GM19025 (cell line): Measurements from ENCODE around the gene MICOS13.

Experiments
- ATAC-seq: cut with Tn5 transposase; IDR thresholded peaks from one replicate; pipeline ENCODE4 v1.9.1; 2021; ENCODE audit warnings: mild to moderate bottlenecking, low read depth, moderate library complexity; ENCODE audit not compliant: unreplicated experiment

MICOS13 gene

DNA sequence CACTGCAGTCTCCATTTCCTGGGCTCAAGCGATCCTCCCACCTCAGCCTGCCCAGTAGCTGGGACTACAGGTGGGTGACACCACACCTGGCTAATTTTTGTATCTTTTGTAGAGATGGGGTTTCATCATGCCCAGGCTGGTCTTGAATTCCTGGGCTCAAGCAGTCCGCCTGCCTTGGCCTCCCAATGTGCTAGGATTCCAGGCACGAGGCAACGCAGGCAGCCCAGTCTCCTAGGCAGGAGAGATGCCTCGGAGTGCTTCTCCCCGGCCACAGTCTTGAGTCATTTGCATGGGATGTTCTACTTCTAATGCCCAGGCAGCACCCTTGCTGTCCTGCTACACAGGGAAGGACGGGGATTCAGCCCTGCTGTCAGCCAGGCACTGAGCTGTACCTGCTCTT lies 8.7 kb downstream of the MICOS13 start:
- no peak for ATAC-seq

DNA sequence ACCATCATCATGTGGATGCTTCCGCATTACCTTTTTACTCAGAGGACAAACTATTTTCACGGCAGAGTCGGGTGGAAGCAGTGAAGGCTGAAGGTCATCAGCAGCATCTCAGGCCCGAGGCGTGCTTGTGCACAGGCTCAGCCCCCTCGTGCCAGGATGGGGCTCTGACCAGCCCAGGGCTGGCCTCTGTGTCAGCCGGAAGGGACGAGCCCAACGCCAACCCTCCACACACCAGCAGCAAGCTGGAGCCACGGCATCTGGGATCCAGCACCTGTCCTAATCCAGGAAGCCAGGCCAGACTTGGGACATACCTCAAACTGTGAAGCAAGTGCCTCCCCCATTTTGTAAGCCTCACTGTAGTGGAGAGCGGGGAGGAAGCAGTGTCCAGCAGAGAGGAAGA lies 11.1 kb downstream of the MICOS13 start:
- ATAC-seq: no peak

DNA sequence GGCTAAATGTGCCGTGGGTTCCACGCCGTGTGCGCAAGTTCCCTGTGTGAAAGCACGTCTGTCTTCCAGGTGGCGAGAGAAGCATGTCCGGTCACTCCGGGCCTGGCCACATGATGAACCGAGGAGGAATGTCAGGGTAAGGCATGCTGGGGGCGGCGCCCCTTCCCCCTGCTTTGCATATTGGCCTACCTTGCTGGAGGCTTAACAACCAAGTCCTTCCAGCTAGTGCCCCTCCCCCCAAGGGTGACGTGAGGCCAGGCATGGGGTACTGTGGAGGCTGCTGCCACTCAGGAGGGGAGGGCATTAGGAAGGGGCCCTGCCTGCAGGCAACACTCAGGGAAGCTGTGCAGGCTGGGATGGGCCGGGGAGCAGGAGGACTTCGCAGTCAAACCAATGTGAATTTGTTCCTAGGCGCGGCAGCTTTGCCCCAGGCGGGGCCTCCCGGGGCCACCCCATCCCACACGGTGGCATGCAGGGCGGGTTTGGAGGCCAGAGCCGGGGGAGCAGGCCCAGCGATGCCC lies 12.5 kb downstream of the MICOS13 start:
- ATAC-seq: no peak

DNA sequence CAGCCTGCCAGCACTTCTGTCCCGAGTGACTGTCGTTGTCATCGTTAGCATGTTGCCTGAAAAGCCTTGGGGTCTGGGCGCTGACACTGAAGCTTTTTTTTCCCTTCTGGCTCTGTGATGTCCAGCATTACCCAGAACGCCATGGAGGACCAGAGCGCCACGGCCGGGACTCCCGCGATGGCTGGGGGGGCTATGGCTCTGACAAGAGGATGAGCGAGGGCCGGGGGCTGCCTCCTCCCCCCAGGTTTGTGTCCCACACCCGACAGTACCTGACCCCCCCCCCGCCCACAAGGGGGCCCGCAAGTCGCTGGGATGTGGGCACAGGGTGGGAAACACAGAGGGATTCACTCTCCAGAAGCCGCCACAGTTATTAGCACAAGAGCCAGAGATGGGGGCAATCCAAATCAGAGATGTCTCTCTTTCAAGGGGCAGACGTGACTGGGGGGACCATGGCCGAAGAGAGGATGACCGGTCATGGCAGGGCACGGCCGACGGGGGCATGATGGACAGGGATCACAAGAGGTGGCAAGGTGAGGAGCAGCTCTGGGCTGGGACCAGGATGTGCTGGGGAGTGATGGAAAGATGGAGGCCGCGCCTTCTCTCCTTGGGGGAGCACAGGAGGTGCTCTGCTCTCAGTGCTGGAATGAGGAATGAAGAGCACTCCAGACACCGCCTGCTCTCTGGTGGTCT lies 13.2 kb downstream of the MICOS13 start:
- ATAC-seq: no peak

DNA sequence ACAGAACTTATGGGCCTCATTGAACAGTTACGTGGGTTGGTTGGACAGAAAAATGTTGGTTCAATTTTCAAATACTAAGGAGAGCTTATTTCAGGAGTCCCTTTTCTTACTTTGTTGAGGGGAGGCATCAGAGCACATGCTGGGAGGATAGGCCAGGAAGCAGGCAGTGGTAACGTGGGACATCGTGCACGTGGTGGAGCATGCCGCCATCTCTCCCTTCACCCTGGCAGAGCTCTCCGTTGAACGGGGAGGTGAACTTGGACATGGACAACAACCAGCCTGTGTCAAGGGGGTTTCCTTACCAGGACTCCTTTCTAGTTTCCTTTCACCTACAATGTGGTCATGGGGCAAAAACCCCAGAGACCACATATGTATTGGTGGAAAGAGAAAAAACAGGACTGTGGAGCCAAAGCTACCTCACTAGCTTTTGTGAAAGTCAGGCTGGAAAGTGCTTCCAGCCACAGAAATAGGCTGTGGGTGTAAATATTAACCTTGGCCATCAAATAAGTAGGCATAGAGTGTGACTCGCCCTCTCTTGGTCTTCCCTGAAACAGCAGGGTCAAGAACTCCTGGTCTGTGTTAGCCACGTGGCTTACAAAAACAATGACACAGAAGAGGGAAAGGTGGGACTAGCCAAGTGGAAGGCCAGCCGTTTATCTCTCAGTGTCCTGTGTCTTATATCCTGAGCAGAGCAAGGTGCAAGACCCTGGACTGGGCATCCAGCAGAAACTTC lies 14.4 kb downstream of the MICOS13 start:
- ATAC-seq: no peak

DNA sequence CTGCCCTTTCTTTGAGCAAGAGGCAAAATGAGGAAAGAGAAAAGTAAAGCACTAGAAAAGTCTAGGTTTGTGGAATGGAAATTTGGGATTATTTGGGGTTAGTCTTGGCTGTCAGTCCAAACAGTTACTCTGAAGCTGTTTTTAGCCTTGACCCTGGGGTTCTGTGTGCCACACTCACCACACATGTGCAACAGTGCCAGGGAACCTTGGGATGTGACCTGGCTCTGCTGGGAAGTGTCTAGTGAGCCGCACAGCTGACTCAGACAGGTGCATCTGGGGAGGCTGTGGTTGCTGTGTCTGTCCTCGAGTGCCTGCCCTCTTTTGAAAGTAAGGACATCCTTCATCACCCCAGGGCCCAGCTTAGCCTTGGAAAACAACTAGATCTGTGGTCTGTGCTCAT lies 15.8 kb downstream of the MICOS13 start:
- ATAC-seq: no peak

DNA sequence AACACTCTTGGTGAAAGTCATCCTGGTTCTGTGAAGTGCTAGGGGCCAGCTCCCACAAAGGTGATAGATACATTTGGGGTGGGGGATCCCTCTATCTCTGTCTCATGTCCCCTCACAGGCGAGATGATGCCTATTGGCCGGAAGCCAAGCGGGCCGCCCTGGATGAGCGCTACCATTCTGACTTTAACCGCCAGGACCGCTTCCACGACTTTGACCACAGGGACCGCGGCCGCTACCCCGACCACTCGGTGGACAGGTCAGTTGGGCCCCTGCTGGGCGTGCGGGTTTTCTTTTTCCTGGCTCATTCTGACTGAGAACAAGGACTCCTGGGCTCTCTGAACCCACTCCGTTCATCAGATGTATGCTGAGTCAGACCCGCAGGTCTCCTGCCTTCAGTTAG lies 16.4 kb downstream of the MICOS13 start:
- no peak for ATAC-seq

DNA sequence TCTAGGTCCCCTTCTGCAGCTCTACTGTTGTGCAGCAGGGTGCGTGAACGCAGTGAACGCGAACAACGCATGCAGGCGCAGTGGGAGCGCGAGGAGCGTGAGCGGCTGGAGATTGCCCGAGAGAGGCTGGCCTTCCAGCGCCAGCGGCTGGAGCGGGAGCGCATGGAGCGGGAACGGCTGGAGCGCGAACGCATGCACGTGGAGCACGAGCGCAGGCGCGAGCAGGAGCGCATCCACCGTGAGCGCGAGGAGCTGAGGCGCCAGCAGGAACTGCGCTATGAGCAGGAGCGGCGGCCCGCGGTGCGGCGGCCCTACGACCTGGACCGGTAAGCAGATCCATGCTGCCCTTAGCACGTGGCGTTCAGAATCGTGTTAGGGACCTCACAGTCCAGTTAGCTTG lies 18.8 kb downstream of the MICOS13 start:
- no peak for ATAC-seq

DNA sequence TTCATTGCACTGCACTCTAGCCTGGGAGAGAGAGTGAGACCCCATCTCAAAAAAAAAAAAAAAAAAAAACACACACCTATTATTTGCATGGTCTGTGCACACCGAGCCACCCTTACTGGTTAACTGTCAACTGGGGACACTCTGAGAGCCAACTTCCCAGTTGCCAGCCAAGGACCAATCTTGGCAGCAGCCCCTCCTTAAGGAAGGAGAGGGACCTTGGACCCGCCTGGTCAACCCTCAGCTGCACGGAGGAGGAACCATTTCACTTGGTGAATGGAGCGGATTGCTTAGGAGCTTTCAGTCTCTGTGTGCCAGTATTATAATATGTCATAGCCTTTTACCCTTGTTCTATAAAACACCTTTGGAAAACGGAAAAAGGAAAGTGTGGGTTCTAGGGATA lies 24.9 kb downstream of the MICOS13 start:
- ATAC-seq: no peak

DNA sequence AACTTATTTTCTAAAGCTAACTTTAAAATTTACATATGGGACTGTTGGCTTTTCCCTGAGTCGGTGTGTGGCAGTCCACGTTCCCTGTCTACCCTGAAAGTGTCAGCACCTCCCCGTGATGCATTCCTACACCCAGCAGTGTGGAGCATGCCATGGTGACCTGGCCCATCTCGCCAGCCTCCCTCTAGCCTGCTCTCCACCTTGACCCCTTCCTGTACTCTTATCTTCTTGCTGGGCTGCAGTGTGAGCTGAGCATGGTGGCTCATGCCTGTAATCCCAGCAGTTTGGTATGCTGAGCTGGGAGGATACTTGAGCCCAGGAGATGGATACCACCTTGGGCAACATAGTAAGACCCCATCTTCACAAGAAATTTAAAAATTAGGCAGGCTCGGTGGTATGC lies 25.4 kb downstream of the MICOS13 start:
- no peak for ATAC-seq

DNA sequence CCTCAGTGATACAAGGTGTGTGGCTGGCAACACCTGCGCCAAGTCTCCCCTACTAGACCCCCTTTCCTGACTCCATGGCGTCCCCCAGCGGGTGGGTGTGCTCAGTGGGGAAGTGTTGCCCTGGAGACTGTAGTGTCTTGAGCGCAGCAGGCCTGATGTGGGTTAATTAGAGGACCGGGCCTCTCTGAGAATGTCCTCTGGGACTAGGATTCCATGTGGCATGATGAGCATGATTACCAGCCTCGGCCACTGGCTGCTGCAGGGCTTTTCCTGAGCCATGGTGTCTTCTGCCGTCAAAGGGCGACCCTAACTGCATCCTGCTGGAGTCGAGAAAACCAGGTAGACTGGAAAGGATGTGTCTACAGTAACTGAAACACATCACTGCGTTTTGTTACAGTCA lies 28.1 kb downstream of the MICOS13 start:
- ATAC-seq: no peak

DNA sequence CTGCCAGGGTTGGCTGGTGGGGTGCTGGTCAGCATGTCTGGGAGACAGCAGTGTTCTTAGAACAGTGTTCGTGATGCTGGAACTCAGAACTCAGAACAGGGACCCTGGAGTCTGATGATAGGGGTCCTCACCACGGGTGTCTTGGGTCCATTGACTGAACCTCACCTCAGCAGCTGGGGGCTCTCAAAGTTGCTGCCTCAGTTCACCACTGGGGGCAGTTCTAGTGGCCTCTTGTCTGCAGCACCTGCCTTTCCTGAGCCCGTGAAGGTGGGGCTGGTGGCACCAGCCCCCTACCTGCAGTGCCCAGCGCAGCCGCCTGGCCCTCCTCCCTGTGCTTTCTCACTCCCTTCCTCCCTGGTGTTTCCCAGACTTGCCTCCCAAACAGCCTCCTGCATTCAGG lies 29.0 kb downstream of the MICOS13 start:
- no peak for ATAC-seq

DNA sequence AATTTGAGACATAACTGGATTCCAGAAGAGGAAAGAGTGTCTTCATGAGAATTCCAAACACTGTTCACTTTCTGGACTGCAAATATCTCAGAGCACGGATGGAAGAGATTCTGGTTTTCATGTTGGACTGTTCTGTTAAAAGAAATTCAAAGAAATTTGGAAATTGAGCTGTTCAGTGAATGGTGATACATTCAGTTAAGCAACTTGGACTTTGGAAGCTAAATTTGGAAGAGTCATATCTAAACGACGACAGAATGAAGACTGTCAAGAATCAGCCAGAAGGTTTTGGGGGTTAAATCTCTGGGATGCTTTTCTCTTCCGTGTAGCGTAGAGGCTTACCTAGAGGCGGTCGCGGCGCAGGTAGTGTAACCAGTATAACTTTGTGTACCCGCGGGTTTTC lies 31.9 kb downstream of the MICOS13 start:
- ATAC-seq: no peak

DNA sequence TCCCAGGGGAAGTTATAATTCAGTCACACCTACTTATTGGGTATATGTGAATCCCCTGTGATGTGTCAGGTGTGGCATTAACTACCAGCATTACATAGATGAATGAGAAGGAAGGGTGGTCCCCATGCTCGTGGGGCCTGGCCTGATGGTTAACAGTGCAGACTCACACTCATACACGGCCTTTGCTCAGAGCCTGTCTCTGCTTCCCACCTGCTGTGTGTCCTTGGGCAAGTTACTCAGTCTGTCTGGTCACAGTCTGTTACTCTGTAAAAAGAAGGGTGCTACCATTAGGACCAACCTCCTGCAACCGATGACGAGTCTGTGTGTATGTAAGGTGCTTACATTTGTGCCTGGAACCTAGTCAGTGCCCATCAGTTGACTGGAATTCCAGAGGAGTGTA lies 33.6 kb downstream of the MICOS13 start:
- ATAC-seq: no peak

DNA sequence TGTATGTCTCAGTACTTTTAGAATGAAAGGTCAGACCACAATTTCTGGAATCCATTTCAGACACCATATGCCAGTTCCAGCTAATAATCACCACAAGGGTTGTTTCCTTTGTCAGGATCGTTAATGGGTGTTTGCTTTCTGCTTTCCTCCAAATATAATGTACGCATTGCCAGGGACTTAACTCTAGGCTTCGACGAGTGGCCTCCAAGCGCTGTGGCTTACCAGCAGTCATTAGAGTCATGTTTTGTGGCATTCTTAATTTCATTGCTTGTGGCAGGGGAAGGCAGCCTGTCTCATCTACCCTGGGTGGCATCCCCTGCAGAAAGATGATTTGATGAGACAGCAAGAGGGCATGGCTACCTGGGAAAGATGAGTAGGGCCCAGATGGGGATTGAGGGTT lies 34.9 kb downstream of the MICOS13 start:
- ATAC-seq: no peak

DNA sequence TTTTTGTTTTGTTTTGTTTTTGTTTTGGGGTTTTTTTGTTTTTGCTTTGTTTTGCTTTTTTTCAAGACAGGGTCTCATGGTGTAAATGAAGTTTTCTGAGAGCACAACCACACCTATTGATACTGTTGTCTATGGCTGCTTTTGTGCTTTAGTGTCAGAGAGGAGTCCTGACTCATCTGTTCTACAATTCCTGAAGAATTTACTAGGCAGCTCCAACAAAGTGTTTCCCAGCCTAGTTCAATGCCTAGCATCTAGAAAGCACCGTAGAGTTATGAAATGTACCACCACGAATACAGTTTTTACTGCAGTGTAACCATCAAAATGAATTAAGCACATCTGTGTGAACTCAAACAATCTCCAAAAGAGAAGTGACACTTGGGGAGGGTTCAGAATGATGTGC lies 36.3 kb downstream of the MICOS13 start:
- ATAC-seq: no peak

DNA sequence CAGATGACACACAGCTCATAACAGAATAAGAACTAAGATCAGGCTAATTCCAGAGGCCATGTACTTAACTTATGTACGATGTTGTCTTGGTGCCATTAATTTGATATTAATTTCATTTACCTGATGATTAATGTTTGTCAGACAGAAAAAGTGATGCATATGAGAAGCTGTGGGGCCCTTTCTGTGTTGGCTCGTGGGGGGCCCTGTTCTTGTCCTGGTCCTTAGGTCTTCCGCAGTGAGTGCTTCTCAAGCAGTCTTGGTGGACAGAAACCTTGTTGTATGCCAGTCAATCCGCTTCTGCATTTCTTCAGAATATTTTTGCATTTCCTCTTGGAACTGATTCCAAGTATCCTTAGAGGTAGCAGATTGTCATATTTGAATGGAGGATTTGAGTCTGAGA lies 37.3 kb downstream of the MICOS13 start:
- ATAC-seq: no peak

DNA sequence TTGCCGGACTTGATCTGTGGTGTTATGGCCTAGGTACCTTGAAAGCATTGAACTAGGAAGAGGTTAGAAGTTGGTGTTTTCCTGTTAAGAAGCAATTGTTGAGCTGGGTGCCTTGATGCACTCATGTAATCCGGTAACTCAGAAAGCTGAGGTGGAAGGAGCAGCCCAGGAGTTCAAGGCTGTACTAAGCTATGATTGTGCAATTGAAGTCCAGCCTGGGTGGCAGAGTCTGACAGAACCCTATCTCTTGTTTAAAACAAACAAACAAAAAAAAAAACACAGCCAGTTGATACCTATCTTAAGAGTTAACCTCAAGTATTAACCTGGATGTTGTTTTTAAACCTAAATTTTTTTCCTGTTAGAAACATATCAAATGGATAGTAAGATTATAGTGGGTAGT lies 38.1 kb downstream of the MICOS13 start:
- ATAC-seq: no peak

DNA sequence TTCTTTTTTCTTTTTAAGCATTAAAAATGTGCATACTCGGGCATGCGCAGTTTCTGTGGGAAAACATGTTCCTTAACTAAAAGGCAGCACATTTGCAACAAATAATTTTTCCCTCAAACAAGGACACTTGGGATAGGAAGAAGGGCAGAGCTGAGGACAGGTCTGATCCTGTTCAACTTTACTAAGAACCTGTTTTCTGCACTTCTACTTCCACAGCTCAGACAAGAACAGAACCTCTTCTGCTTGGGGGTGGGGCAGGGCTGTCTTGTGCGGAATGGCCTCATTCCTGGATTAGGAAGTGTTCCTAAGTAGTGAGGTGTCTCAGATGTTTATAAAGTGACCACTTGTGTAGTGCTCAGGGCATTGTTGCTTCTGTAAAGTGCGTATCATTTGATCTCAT lies 39.1 kb downstream of the MICOS13 start:
- no peak for ATAC-seq

DNA sequence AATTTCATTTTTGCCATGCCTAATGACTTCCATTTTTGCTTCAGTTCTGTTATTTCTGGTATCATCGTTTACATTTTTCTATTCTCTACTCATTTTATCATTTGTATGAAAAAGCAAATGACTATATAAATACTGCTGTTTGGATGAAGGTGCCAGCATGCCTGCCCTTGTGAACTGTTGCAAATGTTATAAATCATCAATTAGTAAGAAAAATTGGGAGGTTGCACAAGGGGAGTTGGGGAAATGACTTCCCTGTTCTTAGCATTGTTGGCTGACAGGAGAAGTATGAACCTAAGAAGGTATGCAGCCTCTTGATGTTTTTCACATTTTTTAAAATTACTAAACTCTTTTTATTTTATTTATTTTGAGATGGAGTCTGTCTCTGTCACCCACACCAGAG lies 42.3 kb downstream of the MICOS13 start:
- ATAC-seq: no peak

DNA sequence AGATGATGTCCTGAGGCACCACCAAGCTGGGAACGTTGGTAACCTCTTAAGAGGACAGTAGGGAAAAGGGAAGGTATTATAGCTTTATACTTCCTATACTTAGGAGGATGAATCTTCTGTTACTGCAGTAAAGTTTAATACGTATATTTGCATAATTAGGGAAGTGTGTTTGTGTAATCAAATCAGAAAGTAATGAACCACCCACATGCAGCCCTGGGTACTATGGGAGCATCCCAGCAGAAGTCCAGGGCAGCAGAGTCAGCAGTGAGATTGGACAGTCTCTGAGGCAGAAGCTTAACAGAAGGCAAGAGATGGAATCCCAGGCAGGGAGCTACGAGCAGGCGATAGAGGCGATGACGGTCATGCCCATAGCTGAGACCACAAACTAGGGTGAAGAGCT lies 44.9 kb downstream of the MICOS13 start:
- no peak for ATAC-seq

DNA sequence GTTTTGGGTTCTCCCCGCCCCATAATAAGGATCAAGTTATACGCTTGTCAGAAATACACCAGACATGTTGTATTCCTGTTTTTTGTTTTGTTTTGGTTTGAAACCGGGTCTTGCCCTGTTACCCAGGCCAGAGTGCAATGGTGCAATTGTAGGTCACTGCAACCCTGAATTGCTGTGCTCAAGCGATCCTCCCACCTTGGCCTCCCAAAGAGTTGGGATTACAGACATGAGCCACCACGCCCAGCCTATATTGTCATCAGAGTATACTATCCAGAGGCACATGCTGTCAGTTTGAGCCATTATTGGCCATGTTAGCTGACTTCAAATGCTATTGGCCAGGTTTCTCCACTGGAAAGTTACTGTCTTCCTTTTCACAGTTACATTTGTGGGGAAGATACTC lies 47.7 kb downstream of the MICOS13 start:
- no peak for ATAC-seq
